Measurements from ENCODE around the gene KLC4. TPM values are rescaled to one million over a fixed set of nuclear protein-coding genes. Genes with fewer than 3 reads are reported as not detected.

The KLC4 gene
- total and polyA plus RNA-seq, 9 of the 15 experiments (the other 6 are each of a cell fraction or from before 2014, with no cell fraction given), result 1.7 to 16.2 (median 7.7) TPM

GRCh38 chr6:43060034-43060754, 763 bp downstream of the KLC4 start (continued):
- TF ChIP-seq SNAPC5 (CRISPR knock-in tag; IDR thresholded peaks at IDR 0.05) (no peak), ZNF584 (CRISPR knock-in tag; IDR thresholded peaks at IDR 0.05; ENCODE audit: low read depth) (no peak), HIVEP1 (CRISPR knock-in tag; IDR thresholded peaks at IDR 0.05) (no peak), CCAR2 (IDR thresholded peaks at IDR 0.05; ENCODE audit: low read depth, low read length) (no peak), TEAD1 (CRISPR knock-in tag; IDR thresholded peaks at IDR 0.05) (no peak), IRF2 (CRISPR knock-in tag; IDR thresholded peaks at IDR 0.05) (no peak), ZNF12 (CRISPR knock-in tag; IDR thresholded peaks at IDR 0.05) (0 out of 2 replicates have a peak, but pooled peaks have one; percentile 42), NFXL1 (CRISPR knock-in tag; IDR thresholded peaks at IDR 0.05) (no peak), ZFX (CRISPR knock-in tag; IDR thresholded peaks at IDR 0.05) (peak; percentile 48), ZKSCAN3 (CRISPR knock-in tag; IDR thresholded peaks at IDR 0.05) (no peak), SAFB (IDR thresholded peaks at IDR 0.05; ENCODE audit: borderline replicate concordance, low read depth, low read length) (no peak), POU5F1 (IDR thresholded peaks at IDR 0.05; ENCODE audit: borderline replicate concordance, low read depth, low read length, partially characterized antibody) (no peak), HDGF (IDR thresholded peaks at IDR 0.05) (peak; percentile 78; the same call in 1 of the 2 replicates), TAF9B (IDR thresholded peaks at IDR 0.05; ENCODE audit: partially characterized antibody) (no peak), NR2C2 (CRISPR knock-in tag; IDR thresholded peaks at IDR 0.05) (no peak), NR2C2 (tag; IDR thresholded peaks at IDR 0.05) (peak; percentile 77), FIP1L1 (IDR thresholded peaks at IDR 0.05; ENCODE audit: low read depth, low read length, poor library complexity, severe bottlenecking) (no peak), NFATC3 (IDR thresholded peaks at IDR 0.05) (no peak)
- TF ChIP-seq, protein P1, sequence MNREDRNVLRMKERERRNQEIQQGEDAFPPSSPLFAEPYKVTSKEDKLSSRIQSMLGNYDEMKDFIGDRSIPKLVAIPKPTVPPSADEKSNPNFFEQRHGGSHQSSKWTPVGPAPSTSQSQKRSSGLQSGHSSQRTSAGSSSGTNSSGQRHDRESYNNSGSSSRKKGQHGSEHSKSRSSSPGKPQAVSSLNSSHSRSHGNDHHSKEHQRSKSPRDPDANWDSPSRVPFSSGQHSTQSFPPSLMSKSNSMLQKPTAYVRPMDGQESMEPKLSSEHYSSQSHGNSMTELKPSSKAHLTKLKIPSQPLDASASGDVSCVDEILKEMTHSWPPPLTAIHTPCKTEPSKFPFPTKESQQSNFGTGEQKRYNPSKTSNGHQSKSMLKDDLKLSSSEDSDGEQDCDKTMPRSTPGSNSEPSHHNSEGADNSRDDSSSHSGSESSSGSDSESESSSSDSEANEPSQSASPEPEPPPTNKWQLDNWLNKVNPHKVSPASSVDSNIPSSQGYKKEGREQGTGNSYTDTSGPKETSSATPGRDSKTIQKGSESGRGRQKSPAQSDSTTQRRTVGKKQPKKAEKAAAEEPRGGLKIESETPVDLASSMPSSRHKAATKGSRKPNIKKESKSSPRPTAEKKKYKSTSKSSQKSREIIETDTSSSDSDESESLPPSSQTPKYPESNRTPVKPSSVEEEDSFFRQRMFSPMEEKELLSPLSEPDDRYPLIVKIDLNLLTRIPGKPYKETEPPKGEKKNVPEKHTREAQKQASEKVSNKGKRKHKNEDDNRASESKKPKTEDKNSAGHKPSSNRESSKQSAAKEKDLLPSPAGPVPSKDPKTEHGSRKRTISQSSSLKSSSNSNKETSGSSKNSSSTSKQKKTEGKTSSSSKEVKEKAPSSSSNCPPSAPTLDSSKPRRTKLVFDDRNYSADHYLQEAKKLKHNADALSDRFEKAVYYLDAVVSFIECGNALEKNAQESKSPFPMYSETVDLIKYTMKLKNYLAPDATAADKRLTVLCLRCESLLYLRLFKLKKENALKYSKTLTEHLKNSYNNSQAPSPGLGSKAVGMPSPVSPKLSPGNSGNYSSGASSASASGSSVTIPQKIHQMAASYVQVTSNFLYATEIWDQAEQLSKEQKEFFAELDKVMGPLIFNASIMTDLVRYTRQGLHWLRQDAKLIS (CRISPR knock-in tag; IDR thresholded peaks at IDR 0.05), result no peak; the same call in 1 of the 2 replicates
- TF ChIP-seq, protein P2, sequence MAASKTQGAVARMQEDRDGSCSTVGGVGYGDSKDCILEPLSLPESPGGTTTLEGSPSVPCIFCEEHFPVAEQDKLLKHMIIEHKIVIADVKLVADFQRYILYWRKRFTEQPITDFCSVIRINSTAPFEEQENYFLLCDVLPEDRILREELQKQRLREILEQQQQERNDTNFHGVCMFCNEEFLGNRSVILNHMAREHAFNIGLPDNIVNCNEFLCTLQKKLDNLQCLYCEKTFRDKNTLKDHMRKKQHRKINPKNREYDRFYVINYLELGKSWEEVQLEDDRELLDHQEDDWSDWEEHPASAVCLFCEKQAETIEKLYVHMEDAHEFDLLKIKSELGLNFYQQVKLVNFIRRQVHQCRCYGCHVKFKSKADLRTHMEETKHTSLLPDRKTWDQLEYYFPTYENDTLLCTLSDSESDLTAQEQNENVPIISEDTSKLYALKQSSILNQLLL (CRISPR knock-in tag; IDR thresholded peaks at IDR 0.05; ENCODE audit: borderline replicate concordance), result no peak
- TF ChIP-seq, protein P3, sequence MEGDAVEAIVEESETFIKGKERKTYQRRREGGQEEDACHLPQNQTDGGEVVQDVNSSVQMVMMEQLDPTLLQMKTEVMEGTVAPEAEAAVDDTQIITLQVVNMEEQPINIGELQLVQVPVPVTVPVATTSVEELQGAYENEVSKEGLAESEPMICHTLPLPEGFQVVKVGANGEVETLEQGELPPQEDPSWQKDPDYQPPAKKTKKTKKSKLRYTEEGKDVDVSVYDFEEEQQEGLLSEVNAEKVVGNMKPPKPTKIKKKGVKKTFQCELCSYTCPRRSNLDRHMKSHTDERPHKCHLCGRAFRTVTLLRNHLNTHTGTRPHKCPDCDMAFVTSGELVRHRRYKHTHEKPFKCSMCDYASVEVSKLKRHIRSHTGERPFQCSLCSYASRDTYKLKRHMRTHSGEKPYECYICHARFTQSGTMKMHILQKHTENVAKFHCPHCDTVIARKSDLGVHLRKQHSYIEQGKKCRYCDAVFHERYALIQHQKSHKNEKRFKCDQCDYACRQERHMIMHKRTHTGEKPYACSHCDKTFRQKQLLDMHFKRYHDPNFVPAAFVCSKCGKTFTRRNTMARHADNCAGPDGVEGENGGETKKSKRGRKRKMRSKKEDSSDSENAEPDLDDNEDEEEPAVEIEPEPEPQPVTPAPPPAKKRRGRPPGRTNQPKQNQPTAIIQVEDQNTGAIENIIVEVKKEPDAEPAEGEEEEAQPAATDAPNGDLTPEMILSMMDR (IDR thresholded peaks at IDR 0.05 in 2 of 3, conservative IDR thresholded peaks at IDR 0.05 in 1 of 3; ENCODE audit: insufficient read depth in 2 of 3, low read depth in 1 of 3, low read length in 3 of 3), result no peak
